OCI-LY7 (cell line): ENCODE measurements around the gene GOLIM4. TPM values are rescaled to one million over a fixed set of nuclear protein-coding genes. Genes with fewer than 3 reads are reported as not detected.

Source experiments
- BruUV-seq: library from RNA; stranded (reverse); fragments of 400-500 nt; replicated peaks from 2 replicates; lab custom pipeline; 2021; lab: Mats Ljungman, UMichigan
- CTCF ChIA-PET: fragments of 300-600 bp; sonication (Branson Sonifier 250); formaldehyde crosslinking; loops from one replicate; lab custom pipeline; 2022; ENCODE audit warnings: antibody characterized with exemption; ENCODE audit not compliant: unreplicated experiment; lab: Charles Lee
- POLR2A ChIA-PET: fragments of 300-600 bp; sonication (Branson Sonifier 250); formaldehyde crosslinking; loops from one replicate; lab custom pipeline; 2022; ENCODE audit warnings: antibody characterized with exemption; lab: Charles Lee
- DNase-seq: peaks from one replicate; pipeline ENCODE4 v3.0.0-alpha.2; 2015; ENCODE audit warnings: low spot score
- H2AFZ ChIP-seq: fragments of 200-600 bp; sonication (generic), shearing (Covaris generic); 2 replicates; pipeline ENCODE4 v1.6.1; 2014; ENCODE audit warnings: mild to moderate bottlenecking, antibody characterized with exemption, low read length, moderate library complexity
- H3K27ac ChIP-seq: fragments of 200-600 bp; sonication (generic); 2 replicates; pipeline ENCODE4 v1.5.1; 2014; ENCODE audit warnings: mixed run types, low read depth, mild to moderate bottlenecking, moderate library complexity, low read length, inconsistent platforms; ENCODE audit not compliant: poor library complexity, severe bottlenecking
- H3K36me3 ChIP-seq: fragments of 200-600 bp; sonication (generic); 2 replicates; pipeline ENCODE4 v1.6.1; 2014; ENCODE audit warnings: mild to moderate bottlenecking, antibody characterized with exemption, low read length, moderate library complexity, mixed read lengths; ENCODE audit not compliant: insufficient read depth
- H3K4me1 ChIP-seq: fragments of 200-600 bp; sonication (generic); 2 replicates; pipeline ENCODE4 v1.5.1; 2014; ENCODE audit warnings: mild to moderate bottlenecking, low read length; ENCODE audit not compliant: insufficient read depth, poor library complexity, severe bottlenecking
- H3K4me2 ChIP-seq: fragments of 200-600 bp; sonication (generic); 2 replicates; pipeline ENCODE4 v1.6.1; 2014; ENCODE audit warnings: mild to moderate bottlenecking, low read length
- H3K4me3 ChIP-seq: fragments of 200-600 bp; sonication (generic); 2 replicates; pipeline ENCODE4 v1.5.1; 2014; ENCODE audit warnings: mild to moderate bottlenecking, low read depth, low read length; ENCODE audit not compliant: poor library complexity, severe bottlenecking
- H3K79me2 ChIP-seq: fragments of 200-600 bp; sonication (generic); 2 replicates; pipeline ENCODE4 v1.6.1; 2016; ENCODE audit warnings: low read depth, mild to moderate bottlenecking, low read length, moderate library complexity, mixed read lengths; ENCODE audit not compliant: insufficient read depth
- H3K9me2 ChIP-seq: fragments of 200-600 bp; sonication (generic); 2 replicates; pipeline ENCODE4 v1.6.1; 2016; ENCODE audit warnings: mild to moderate bottlenecking, low read length, mixed read lengths; ENCODE audit not compliant: insufficient read depth
- H3K9me3 ChIP-seq: fragments of 200-600 bp; sonication (generic); 2 replicates; pipeline ENCODE4 v1.6.1; 2014; ENCODE audit warnings: mild to moderate bottlenecking, mixed run types, low read length, mixed read lengths
- H4K20me1 ChIP-seq: fragments of 200-600 bp; sonication (generic); 2 replicates; pipeline ENCODE4 v1.6.1; 2014; ENCODE audit warnings: mild to moderate bottlenecking, antibody characterized with exemption, low read length, moderate library complexity, mixed read lengths; ENCODE audit not compliant: insufficient read depth
- EZH2phosphoT487 ChIP-seq: fragments of 200-600 bp; sonication (generic); IDR thresholded peaks from 2 replicates; pipeline ENCODE4 v1.6.1; 2018; ENCODE audit warnings: low read depth, borderline replicate concordance, mild to moderate bottlenecking, mixed run types, antibody characterized with exemption, low read length, moderate library complexity, mixed read lengths
- intact Hi-C: fragments of 100-400 bp; cut with micrococcal nuclease; formaldehyde crosslinking; loops from one replicate; pipeline ENCODE4 v1.10.0; 2022; ENCODE audit not compliant: unreplicated experiment
- total RNA-seq, 2 experiments: library from RNA; depleted of rRNA in 1 of 2; stranded (reverse); fragments of >200 nt in 1 of 2; shearing (Covaris generic) in 1 of 2; gene quantifications; 2 replicates each; pipeline ENCODE4 v1.2.3, GENCODE V29; 2014 to 2022
- TF ChIP-seq, protein P1 (sequence below): fragments of 200-600 bp; sonication (generic); conservative IDR thresholded peaks from 2 replicates; pipeline ENCODE4 v1.5.1; 2014; ENCODE audit warnings: mild to moderate bottlenecking, antibody characterized with exemption, low read length, moderate library complexity, mixed read lengths

Gene GOLIM4
- total RNA-seq, 2 experiments from 2014 or later = 31.2 to 42.8 TPM

DNA sequence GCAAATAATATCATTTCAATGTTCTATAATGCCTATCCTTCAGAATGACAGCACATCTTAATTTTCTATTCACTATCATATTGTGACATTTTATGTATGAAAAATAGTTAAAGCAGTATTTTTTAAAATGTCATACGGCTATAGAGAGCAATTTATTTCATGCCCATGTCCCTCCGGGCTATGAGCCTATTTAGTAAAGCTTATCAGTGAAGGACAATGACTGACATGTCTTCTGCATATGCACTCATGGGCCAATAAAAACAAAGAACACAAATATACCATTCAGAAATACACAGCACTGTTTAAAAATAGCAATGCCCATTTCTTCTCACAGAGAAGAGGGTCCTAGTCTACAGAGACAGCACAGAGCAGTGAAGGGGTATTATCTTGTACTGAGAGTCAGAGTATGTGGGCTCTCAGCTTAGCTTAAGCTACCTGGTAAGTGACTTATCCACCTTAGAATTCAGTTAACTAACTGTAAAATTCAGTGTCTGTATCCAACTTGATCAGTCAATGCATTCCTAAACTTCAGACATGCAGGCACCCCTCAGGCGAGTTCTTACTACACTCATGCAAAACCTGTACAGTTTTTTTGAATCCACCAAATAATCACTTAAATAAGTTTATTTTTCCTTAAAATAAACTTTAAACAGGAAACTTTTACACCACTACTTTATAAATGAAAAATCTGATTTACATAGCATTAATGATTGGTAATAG is 9.0 kb downstream of the GOLIM4 start:
- Histone ChIP-seq H3K4me3 (no peak overlapping the region), H4K20me1 (no peaks in the 10 kb centered on the region; the same call in 1 of the 2 replicates), H2AFZ (no peak overlapping the region), H3K4me2 (peak overlapping the region; percentile 81), H3K36me3 (no peaks in the 10 kb centered on the region), H3K9me2 (no peaks in the 10 kb centered on the region), H3K27ac (peak overlapping the region; percentile 0), H3K9me3 (no peaks in the 10 kb centered on the region), H3K4me1 (peaks cover 85% of the 10 kb centered on the region), H3K79me2 (peaks cover 100% of the 10 kb centered on the region)
- DNase-seq = no peak
- no peak for TF ChIP-seq EZH2phosphoT487
- TF ChIP-seq, protein P1, sequence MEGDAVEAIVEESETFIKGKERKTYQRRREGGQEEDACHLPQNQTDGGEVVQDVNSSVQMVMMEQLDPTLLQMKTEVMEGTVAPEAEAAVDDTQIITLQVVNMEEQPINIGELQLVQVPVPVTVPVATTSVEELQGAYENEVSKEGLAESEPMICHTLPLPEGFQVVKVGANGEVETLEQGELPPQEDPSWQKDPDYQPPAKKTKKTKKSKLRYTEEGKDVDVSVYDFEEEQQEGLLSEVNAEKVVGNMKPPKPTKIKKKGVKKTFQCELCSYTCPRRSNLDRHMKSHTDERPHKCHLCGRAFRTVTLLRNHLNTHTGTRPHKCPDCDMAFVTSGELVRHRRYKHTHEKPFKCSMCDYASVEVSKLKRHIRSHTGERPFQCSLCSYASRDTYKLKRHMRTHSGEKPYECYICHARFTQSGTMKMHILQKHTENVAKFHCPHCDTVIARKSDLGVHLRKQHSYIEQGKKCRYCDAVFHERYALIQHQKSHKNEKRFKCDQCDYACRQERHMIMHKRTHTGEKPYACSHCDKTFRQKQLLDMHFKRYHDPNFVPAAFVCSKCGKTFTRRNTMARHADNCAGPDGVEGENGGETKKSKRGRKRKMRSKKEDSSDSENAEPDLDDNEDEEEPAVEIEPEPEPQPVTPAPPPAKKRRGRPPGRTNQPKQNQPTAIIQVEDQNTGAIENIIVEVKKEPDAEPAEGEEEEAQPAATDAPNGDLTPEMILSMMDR = no peak
- BruUV-seq = no TSS peak
- ChIA-PET CTCF (no interaction called here), POLR2A (interaction anchor here (0.5 to 2.5 kb wide), 14 partner anchors 8 to 1915 kb away, joined by 3 to 12 read pairs (median 4); partner anchors contain the start of gene GOLIM4)
- intact Hi-C loops = no loop called here

DNA sequence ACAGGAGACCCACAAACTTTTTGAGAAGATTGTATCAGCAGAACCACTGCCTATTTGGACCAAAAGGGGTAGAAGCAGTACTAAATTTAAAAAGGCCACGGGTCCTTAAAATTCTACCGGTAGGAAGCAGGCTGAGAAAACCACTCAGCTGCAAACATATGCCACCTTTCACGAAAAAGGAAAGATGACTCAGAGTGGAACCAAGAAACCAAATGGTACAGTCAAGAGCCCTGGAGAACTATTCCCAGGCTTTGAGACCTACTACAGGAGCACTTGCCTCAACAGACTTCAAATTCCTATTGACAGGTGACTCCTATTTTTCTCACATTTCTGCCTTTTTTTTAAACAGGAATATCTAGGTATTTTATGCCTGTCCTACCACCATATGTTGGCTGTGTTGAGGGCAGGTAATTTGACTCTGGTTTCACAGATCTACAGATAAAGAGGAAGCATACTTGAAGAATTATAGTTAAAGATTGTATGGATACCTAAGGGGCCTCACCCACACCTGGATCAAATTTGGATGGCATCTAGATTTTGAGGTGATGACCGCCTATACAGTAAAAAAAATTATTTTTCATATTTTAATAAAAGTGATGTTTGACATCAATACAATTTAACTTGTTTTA is 10.1 kb downstream of the GOLIM4 start:
- ChIA-PET CTCF (no interaction called here), POLR2A (interaction anchor here (0.7 to 2.5 kb wide), 8 partner anchors 8 to 121 kb away, joined by 3 to 12 read pairs (median 4); no protein-coding TSS in a partner anchor)
- TF ChIP-seq, protein P1 = no peak
- no peak for TF ChIP-seq EZH2phosphoT487
- Histone ChIP-seq H3K27ac (no peak overlapping the region), H3K4me1 (peaks cover 85% of the 10 kb centered on the region), H3K79me2 (peaks cover 100% of the 10 kb centered on the region), H4K20me1 (no peaks in the 10 kb centered on the region; the same call in 1 of the 2 replicates), H3K9me3 (no peaks in the 10 kb centered on the region), H3K9me2 (no peaks in the 10 kb centered on the region), H2AFZ (no peak overlapping the region), H3K4me2 (peak overlapping the region; percentile 56), H3K4me3 (peak overlapping the region; percentile 20), H3K36me3 (no peaks in the 10 kb centered on the region)
- BruUV-seq = no TSS peak
- intact Hi-C loops = no loop called here
- peak; percentile 33 for DNase-seq
